Thyroid gland (tissue), 4 donors: Measurements from ENCODE around the gene STEAP1B.

Experiments used
- CTCF ChIP-seq, 6 experiments: fragments of 200-600 bp in 3 of 6; fragments of 450-650 bp in 3 of 6; sonication (generic) in 3 of 6; IDR thresholded peaks; one replicate each; pipeline ENCODE4 v1.5.1; 2016 to 2019; ENCODE audit warnings: antibody characterized with exemption in 6 of 6, mild to moderate bottlenecking in 2 of 6, inconsistent platforms in 1 of 6, moderate library complexity in 1 of 6
- POLR2A ChIP-seq, 2 donors: fragments of 450-650 bp; IDR thresholded peaks; one replicate each; pipeline ENCODE4 v1.6.1; 2017; ENCODE audit warnings: antibody characterized with exemption in 2 of 2, mild to moderate bottlenecking in 2 of 2, moderate library complexity in 1 of 2

- TF ChIP-seq CTCF (IDR thresholded peaks at IDR 0.05) (no peak), POLR2A (IDR thresholded peaks at IDR 0.05) (no peak)
These were observed 96.6 kb downstream of the STEAP1B start for GRCh38 chr7:22403344-22403743.
